ENCODE results near the gene MYO1F.

- TF ChIP-seq SMC3 (IDR thresholded peaks at IDR 0.05) (no peak), POLR2A (IDR thresholded peaks at IDR 0.05; ENCODE audit: low read length) (no peak), CEBPB (IDR thresholded peaks at IDR 0.05) (peak in 1 of 2 experiments; percentile 42; a peak in 2 of 4 replicates), CBX8 (IDR thresholded peaks at IDR 0.05) (no peak), HDAC2 (IDR thresholded peaks at IDR 0.05) (no peak), EHMT2 (IDR thresholded peaks at IDR 0.05; ENCODE audit: low read depth) (no peak), KDM1A (IDR thresholded peaks at IDR 0.05; ENCODE audit: low read depth) (peak; percentile 34), ESRRA (IDR thresholded peaks at IDR 0.05; ENCODE audit: borderline replicate concordance, low read length) (no peak), EP300 (IDR thresholded peaks at IDR 0.05) (peak; percentile 70 to 88; a peak in 4 of 5 replicates), SREBF2 (IDR thresholded peaks at IDR 0.05) (no peak)
- TF ChIP-seq, protein P1, sequence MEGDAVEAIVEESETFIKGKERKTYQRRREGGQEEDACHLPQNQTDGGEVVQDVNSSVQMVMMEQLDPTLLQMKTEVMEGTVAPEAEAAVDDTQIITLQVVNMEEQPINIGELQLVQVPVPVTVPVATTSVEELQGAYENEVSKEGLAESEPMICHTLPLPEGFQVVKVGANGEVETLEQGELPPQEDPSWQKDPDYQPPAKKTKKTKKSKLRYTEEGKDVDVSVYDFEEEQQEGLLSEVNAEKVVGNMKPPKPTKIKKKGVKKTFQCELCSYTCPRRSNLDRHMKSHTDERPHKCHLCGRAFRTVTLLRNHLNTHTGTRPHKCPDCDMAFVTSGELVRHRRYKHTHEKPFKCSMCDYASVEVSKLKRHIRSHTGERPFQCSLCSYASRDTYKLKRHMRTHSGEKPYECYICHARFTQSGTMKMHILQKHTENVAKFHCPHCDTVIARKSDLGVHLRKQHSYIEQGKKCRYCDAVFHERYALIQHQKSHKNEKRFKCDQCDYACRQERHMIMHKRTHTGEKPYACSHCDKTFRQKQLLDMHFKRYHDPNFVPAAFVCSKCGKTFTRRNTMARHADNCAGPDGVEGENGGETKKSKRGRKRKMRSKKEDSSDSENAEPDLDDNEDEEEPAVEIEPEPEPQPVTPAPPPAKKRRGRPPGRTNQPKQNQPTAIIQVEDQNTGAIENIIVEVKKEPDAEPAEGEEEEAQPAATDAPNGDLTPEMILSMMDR (IDR thresholded peaks at IDR 0.05) = no peak
- TF ChIP-seq, protein P2, sequence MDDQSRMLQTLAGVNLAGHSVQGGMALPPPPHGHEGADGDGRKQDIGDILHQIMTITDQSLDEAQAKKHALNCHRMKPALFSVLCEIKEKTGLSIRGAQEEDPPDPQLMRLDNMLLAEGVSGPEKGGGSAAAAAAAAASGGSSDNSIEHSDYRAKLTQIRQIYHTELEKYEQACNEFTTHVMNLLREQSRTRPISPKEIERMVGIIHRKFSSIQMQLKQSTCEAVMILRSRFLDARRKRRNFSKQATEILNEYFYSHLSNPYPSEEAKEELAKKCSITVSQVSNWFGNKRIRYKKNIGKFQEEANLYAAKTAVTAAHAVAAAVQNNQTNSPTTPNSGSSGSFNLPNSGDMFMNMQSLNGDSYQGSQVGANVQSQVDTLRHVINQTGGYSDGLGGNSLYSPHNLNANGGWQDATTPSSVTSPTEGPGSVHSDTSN (IDR thresholded peaks at IDR 0.05) = peak; percentile 61; the same call in 1 of the 2 replicates
- TF ChIP-seq, protein P3, sequence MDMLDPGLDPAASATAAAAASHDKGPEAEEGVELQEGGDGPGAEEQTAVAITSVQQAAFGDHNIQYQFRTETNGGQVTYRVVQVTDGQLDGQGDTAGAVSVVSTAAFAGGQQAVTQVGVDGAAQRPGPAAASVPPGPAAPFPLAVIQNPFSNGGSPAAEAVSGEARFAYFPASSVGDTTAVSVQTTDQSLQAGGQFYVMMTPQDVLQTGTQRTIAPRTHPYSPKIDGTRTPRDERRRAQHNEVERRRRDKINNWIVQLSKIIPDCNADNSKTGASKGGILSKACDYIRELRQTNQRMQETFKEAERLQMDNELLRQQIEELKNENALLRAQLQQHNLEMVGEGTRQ (IDR thresholded peaks at IDR 0.05) = no peak
- TF ChIP-seq, protein P4, sequence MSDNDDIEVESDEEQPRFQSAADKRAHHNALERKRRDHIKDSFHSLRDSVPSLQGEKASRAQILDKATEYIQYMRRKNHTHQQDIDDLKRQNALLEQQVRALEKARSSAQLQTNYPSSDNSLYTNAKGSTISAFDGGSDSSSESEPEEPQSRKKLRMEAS (IDR thresholded peaks at IDR 0.05) = peak; percentile 66
Observed at GRCh38 chr19:8611877-8612806, 34.9 kb upstream of the MYO1F start.

All from A549 (cell line).